Measurements from ENCODE around the gene USF3. TPM values are rescaled to one million over a fixed set of nuclear protein-coding genes. Genes with fewer than 3 reads are reported as not detected.

The USF3 gene
- total RNA-seq, 1 experiment from 2014 or later: 13.5 TPM

DNA sequence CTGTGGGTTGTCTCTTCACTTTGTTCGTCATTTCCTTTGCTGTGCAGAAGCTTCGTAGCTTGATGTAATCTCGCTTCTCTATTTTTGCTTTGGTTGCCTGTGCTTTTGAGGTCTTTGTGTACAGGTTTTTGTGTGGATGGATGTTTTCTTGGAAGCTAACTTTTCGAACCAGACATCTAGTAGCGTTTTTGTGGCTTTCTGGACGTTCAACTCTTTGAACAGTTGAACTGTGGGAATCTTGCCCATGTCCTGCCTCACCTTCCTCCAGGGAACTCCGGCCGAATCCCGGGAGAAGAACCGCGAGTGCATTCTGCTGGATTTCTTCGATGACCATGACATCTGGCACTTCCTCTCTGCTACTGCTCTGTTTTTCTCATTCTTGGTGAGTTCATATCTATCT lies 70.6 kb downstream of the USF3 start:
- H3K9me2 ChIP-seq (ENCODE audit: insufficient read depth): no peaks in the 10 kb centered on the region
- ChIA-PET POLR2A (interaction anchor here (1.2 kb wide), 1 partner anchor 110 kb away, joined by 7 read pairs; no protein-coding TSS in a partner anchor), CTCF (interaction anchor here (2.4 kb wide), 1 partner anchor 590 kb away, joined by 13 read pairs; no protein-coding TSS in a partner anchor), RAD21 (ENCODE audit: low non-redundant PET in 1 of 2, low total read pairs in 2 of 2, uncharacterized antibody in 2 of 2, unreplicated experiment in 2 of 2) (no interaction called here)
- no peak overlapping the region for H2AFZ ChIP-seq (ENCODE audit: low read depth, low read length, poor library complexity, severe bottlenecking)
- DNase-seq (ENCODE audit: low read depth, low spot score) (no peak), ATAC-seq (no peak)
- H3K79me2 ChIP-seq (ENCODE audit: insufficient read depth, low read length): no peaks in the 10 kb centered on the region
- BruUV-seq (replicated peaks): no TSS peak
- H3K4me2 ChIP-seq (ENCODE audit: low read length): no peak overlapping the region
- no peaks in the 10 kb centered on the region for H3K27me3 ChIP-seq (ENCODE audit: insufficient read depth, low read length)
- no peak overlapping the region for H3K9ac ChIP-seq (ENCODE audit: low read length)
- TF ChIP-seq, protein P1, sequence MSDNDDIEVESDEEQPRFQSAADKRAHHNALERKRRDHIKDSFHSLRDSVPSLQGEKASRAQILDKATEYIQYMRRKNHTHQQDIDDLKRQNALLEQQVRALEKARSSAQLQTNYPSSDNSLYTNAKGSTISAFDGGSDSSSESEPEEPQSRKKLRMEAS (IDR thresholded peaks at IDR 0.05): no peak
- no peak for TF ChIP-seq ZNF274 (IDR thresholded peaks at IDR 0.05; ENCODE audit: low read depth, low read length)
- TF ChIP-seq EZH2 (IDR thresholded peaks at IDR 0.05): no peak
- TF ChIP-seq, protein P2, sequence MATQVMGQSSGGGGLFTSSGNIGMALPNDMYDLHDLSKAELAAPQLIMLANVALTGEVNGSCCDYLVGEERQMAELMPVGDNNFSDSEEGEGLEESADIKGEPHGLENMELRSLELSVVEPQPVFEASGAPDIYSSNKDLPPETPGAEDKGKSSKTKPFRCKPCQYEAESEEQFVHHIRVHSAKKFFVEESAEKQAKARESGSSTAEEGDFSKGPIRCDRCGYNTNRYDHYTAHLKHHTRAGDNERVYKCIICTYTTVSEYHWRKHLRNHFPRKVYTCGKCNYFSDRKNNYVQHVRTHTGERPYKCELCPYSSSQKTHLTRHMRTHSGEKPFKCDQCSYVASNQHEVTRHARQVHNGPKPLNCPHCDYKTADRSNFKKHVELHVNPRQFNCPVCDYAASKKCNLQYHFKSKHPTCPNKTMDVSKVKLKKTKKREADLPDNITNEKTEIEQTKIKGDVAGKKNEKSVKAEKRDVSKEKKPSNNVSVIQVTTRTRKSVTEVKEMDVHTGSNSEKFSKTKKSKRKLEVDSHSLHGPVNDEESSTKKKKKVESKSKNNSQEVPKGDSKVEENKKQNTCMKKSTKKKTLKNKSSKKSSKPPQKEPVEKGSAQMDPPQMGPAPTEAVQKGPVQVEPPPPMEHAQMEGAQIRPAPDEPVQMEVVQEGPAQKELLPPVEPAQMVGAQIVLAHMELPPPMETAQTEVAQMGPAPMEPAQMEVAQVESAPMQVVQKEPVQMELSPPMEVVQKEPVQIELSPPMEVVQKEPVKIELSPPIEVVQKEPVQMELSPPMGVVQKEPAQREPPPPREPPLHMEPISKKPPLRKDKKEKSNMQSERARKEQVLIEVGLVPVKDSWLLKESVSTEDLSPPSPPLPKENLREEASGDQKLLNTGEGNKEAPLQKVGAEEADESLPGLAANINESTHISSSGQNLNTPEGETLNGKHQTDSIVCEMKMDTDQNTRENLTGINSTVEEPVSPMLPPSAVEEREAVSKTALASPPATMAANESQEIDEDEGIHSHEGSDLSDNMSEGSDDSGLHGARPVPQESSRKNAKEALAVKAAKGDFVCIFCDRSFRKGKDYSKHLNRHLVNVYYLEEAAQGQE (IDR thresholded peaks at IDR 0.05; ENCODE audit: low read depth): no peak
- no peak for TF ChIP-seq EZH2phosphoT487 (IDR thresholded peaks at IDR 0.05; ENCODE audit: borderline replicate concordance)
- TF ChIP-seq CEBPB (IDR thresholded peaks at IDR 0.05; ENCODE audit: low read depth): no peak
- TF ChIP-seq, protein P3, sequence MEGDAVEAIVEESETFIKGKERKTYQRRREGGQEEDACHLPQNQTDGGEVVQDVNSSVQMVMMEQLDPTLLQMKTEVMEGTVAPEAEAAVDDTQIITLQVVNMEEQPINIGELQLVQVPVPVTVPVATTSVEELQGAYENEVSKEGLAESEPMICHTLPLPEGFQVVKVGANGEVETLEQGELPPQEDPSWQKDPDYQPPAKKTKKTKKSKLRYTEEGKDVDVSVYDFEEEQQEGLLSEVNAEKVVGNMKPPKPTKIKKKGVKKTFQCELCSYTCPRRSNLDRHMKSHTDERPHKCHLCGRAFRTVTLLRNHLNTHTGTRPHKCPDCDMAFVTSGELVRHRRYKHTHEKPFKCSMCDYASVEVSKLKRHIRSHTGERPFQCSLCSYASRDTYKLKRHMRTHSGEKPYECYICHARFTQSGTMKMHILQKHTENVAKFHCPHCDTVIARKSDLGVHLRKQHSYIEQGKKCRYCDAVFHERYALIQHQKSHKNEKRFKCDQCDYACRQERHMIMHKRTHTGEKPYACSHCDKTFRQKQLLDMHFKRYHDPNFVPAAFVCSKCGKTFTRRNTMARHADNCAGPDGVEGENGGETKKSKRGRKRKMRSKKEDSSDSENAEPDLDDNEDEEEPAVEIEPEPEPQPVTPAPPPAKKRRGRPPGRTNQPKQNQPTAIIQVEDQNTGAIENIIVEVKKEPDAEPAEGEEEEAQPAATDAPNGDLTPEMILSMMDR (IDR thresholded peaks at IDR 0.05 in 2 of 3, conservative IDR thresholded peaks at IDR 0.05 in 1 of 3; ENCODE audit: borderline replicate concordance in 1 of 3, insufficient read depth in 1 of 3, low read depth in 2 of 3, low read length in 2 of 3): no peak
- TF ChIP-seq YY1 (IDR thresholded peaks at IDR 0.05; ENCODE audit: extremely low read depth, insufficient replicate concordance, low read depth, low read length): no peak
- peaks cover 0 to 9% of the 10 kb centered on the region in 2 experiments; a peak in 1 of 4 replicates for H3K4me1 ChIP-seq (ENCODE audit: control insufficient read depth in 1 of 2, insufficient read depth in 2 of 2, low read length in 2 of 2)
- no peak overlapping the region for H3K27ac ChIP-seq (ENCODE audit: low read depth, low read length)
- no peaks in the 10 kb centered on the region for H3K9me3 ChIP-seq (ENCODE audit: control insufficient read depth in 1 of 2, insufficient read depth in 1 of 2, low read depth in 1 of 2, low read length in 2 of 2)
- intact Hi-C loops (cut with micrococcal nuclease): loop anchor here (1.0 to 10.0 kb wide), 5 partner anchors 132 to 981 kb away; partner anchors contain the start of gene CCDC80
- no peaks in the 10 kb centered on the region for H4K20me1 ChIP-seq (ENCODE audit: insufficient read depth)
- H3K4me3 ChIP-seq (replicated peaks in 1 of 2; ENCODE audit: low read depth in 1 of 2, low read length in 2 of 2): no peak overlapping the region
- H3K36me3 ChIP-seq (ENCODE audit: control insufficient read depth in 1 of 2, insufficient read depth in 2 of 2, low read length in 2 of 2): no peaks in the 10 kb centered on the region
